22Rv1 (cell line): ENCODE results near the gene TERF2IP.

Experiments used
- CTCF ChIP-seq: fragments of 450-650 bp; IDR thresholded peaks from 2 replicates; pipeline ENCODE4 v1.5.1; 2017; ENCODE audit warnings: mild to moderate bottlenecking
- ZFX ChIP-seq: fragments of 450-650 bp; IDR thresholded peaks from 2 replicates; pipeline ENCODE4 v1.6.1; 2017; ENCODE audit warnings: antibody characterized with exemption, borderline replicate concordance

- TF ChIP-seq CTCF: no peak
- TF ChIP-seq ZFX: no peak
Measured at GRCh38 chr16:75660321-75660720, 12.7 kb downstream of the TERF2IP start.
